ENCODE results near the gene CYP26C1.

CYP26C1 gene

GRCh38 chr10:93087846-93088245, 27.2 kb downstream of the CYP26C1 start (continued):
- TF ChIP-seq ZNF692 (tag by site-specific recombination; IDR thresholded peaks at IDR 0.05) = no peak
- no peak for TF ChIP-seq ZNF394 (tag by site-specific recombination; IDR thresholded peaks at IDR 0.05; ENCODE audit: borderline replicate concordance)
- no peak for TF ChIP-seq ZNF449 (tag by site-specific recombination; IDR thresholded peaks at IDR 0.05)
- no peak for TF ChIP-seq RBAK (tag by site-specific recombination; IDR thresholded peaks at IDR 0.05)

- TF ChIP-seq ZNF529 (tag by site-specific recombination; IDR thresholded peaks at IDR 0.05; ENCODE audit: insufficient replicate concordance) = no peak
- POLR2A ChIA-PET = no interaction called here
- no peaks in the 10 kb centered on the region for H3K36me3 ChIP-seq (ENCODE audit: control insufficient read depth in 2 of 2, insufficient read depth in 1 of 2, low read length in 2 of 2)
- no peak overlapping the region for H3K4me3 ChIP-seq (ENCODE audit: low read depth, low read length)
- CTCF ChIA-PET = interaction anchor here (0.6 to 1.5 kb wide), 6 partner anchors 8 to 275 kb away, joined by 3 to 10 read pairs (median 4); no protein-coding TSS in a partner anchor
- H3K4me1 ChIP-seq (ENCODE audit: control insufficient read depth, insufficient read depth, low read length) = no peaks in the 10 kb centered on the region
- no peak overlapping the region for H3K27ac ChIP-seq (ENCODE audit: extremely low read depth, low read depth, low read length)
- H3K9me3 ChIP-seq (ENCODE audit: control insufficient read depth, insufficient read depth, low read depth, low read length) = no peaks in the 10 kb centered on the region
Observed at GRCh38 chr10:93088466-93088865, 27.9 kb downstream of the CYP26C1 start.

GRCh38 chr10:93090619-93091018, 30.0 kb downstream of the CYP26C1 start:
- Histone ChIP-seq H3K4me1 (ENCODE audit: control insufficient read depth, insufficient read depth, low read length) (no peaks in the 10 kb centered on the region), H3K4me3 (ENCODE audit: low read depth, low read length) (no peak overlapping the region), H3K27ac (ENCODE audit: extremely low read depth, low read depth, low read length) (no peak overlapping the region), H3K9me3 (ENCODE audit: control insufficient read depth, insufficient read depth, low read depth, low read length) (no peaks in the 10 kb centered on the region), H3K36me3 (ENCODE audit: control insufficient read depth in 2 of 2, insufficient read depth in 1 of 2, low read length in 2 of 2) (no peaks in the 10 kb centered on the region)
- TF ChIP-seq ZNF239 (tag by site-specific recombination; IDR thresholded peaks at IDR 0.05) = no peak
- TF ChIP-seq ZNF16 (tag by site-specific recombination; IDR thresholded peaks at IDR 0.05; ENCODE audit: low read depth) = no peak
- TF ChIP-seq ZNF658 (tag by site-specific recombination; IDR thresholded peaks at IDR 0.05) = no peak
- TF ChIP-seq ZNF548 (tag by site-specific recombination; IDR thresholded peaks at IDR 0.05) = no peak
- TF ChIP-seq ZNF37A (tag by site-specific recombination; IDR thresholded peaks at IDR 0.05) = no peak
- TF ChIP-seq ZNF350 (tag by site-specific recombination; IDR thresholded peaks at IDR 0.05) = no peak
- no peak for TF ChIP-seq SP3 (tag by site-specific recombination; IDR thresholded peaks at IDR 0.05)
- no peak for TF ChIP-seq ZNF280C (tag by site-specific recombination; IDR thresholded peaks at IDR 0.05)
- no peak for TF ChIP-seq ZNF311 (tag by site-specific recombination; IDR thresholded peaks at IDR 0.05; ENCODE audit: borderline replicate concordance)
- no peak for TF ChIP-seq ZNF555 (tag by site-specific recombination; conservative IDR thresholded peaks at IDR 0.05)
- TF ChIP-seq ZNF654 (tag by site-specific recombination; IDR thresholded peaks at IDR 0.05; ENCODE audit: low read depth) = no peak
- TF ChIP-seq ZNF48 (tag by site-specific recombination; IDR thresholded peaks at IDR 0.05) = no peak
- TF ChIP-seq ZNF221 (tag by site-specific recombination; IDR thresholded peaks at IDR 0.05; ENCODE audit: borderline replicate concordance) = no peak
- TF ChIP-seq ZNF19 (tag by site-specific recombination; IDR thresholded peaks at IDR 0.05; ENCODE audit: low read depth) = no peak
- CTCF ChIA-PET = interaction anchor here (1.1 to 1.5 kb wide), 2 partner anchors 11 to 262 kb away, joined by 3 to 4 read pairs; no protein-coding TSS in a partner anchor
- POLR2A ChIA-PET = no interaction called here
